GM10248 (cell line): ENCODE results near the gene SYNC.

Experiments
- CTCF ChIA-PET: fragments of 300-600 bp; sonication (Branson Sonifier 250); formaldehyde crosslinking; extraction: SDS; loops from one replicate; lab custom pipeline; 2021; ENCODE audit warnings: antibody characterized with exemption; lab: Yijun Ruan, JAX
- POLR2A ChIA-PET: fragments of 350-650 bp; sonication (Branson Sonifier 250); formaldehyde crosslinking; extraction: SDS; loops from one replicate; lab custom pipeline; 2020; ENCODE audit warnings: antibody characterized with exemption; lab: Yijun Ruan, JAX
- DNase-seq: peaks from one replicate; pipeline ENCODE4 v3.0.0; 2012; ENCODE audit errors: extremely low spot score
- CTCF ChIP-seq: IDR thresholded peaks from 2 replicates; pipeline ENCODE4 v1.5.1; 2012; ENCODE audit warnings: mild to moderate bottlenecking, low read depth; ENCODE audit errors: extremely low read depth, missing control alignments, control extremely low read depth

The SYNC gene

DNA sequence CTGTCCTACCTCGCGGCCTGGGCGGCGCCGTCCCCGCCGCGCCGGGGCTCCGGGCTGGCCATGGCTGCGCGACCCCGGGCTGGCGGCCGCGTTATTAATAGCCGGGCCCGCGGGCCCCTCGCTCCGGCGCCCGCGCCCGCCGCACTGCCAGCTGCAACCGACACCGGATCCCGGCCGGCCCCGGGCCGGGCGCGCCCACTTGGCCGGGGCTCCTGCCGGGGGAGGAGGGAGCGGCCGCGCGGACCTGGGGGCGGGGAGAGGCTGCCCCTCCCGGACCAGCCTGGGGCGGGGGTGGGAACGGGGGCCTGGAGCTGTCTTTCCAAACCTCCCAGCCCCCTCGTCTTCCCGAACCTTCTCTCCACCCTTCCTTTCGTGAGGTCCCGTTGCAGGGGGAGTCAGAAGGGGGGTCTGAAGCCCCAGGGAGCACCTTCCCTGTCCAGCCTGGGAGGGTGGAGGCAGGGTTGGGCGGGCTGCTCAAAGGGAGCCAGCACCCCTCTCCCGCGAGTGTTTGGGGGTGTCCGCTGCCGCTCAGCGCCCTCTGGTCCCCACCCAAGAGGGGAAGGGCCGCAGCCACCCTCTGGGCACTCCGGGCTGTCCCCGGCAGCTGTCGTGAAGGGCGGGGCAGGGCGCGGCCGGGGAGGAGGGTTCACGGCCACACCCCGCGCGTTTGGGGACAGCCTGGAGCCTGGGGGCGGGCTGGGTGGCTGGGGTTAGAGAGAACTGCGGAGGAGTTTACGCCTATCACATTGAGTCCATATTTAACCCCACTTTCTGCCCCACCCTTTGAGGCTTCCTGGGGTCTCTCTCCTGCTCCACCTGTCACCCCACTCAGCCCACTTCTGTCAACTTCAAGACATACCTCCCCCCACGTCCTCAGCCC lies at the start of gene SYNC:
Gene SYNC, minus strand, starts transcription at position 172 of the 880 bp plus-strand sequence. Its CDS starts 110 bp downstream, at position 62.
- peak; percentile 51 for DNase-seq
- CTCF ChIA-PET = interaction anchor here (3.8 to 5.0 kb wide), 2 partner anchors 9 to 70 kb away, joined by 24 to 29 read pairs; no protein-coding TSS in a partner anchor
- no peak for TF ChIP-seq CTCF
- POLR2A ChIA-PET = no interaction called here

- POLR2A ChIA-PET = no interaction called here
- TF ChIP-seq CTCF = no peak
- no peak for DNase-seq
- CTCF ChIA-PET = interaction anchor here (1.1 to 3.8 kb wide), 3 partner anchors 37 to 348 kb away, joined by 3 to 20 read pairs (median 3); no protein-coding TSS in a partner anchor
Observed at GRCh38 chr1:32749771-32750170, 47.2 kb upstream of the SYNC start.

- TF ChIP-seq CTCF = no peak
- CTCF ChIA-PET = interaction anchor here (1.1 to 3.8 kb wide), 3 partner anchors 37 to 348 kb away, joined by 3 to 20 read pairs (median 3); no protein-coding TSS in a partner anchor
- DNase-seq = no peak
- POLR2A ChIA-PET = no interaction called here
Observed at GRCh38 chr1:32749332-32749731, 46.8 kb upstream of the SYNC start.

DNA sequence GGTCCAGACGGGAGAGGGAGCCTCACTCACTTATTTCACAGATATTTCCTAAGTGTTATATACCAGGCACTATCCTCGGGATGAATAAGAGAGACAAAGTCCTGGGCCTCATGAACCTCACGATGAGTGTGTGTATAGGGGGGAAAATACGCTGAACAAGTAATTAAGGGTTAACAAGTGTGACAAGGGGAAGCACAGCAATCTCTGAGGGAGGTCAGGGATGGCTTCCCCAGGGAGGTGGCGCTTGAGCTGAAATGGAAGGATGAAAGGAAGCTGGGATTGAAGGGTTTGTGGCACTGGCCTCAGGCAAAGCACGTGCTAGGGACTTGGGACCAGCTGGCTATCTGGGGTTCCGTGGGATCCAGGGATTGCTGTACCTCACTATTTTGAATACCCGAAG lies 46.4 kb upstream of the SYNC start:
- no peak for DNase-seq
- POLR2A ChIA-PET = no interaction called here
- no peak for TF ChIP-seq CTCF
- CTCF ChIA-PET = interaction anchor here (1.1 to 3.8 kb wide), 3 partner anchors 36 to 347 kb away, joined by 3 to 20 read pairs (median 3); no protein-coding TSS in a partner anchor

GRCh38 chr1:32748348-32748747 lies 45.8 kb upstream of the SYNC start:
- POLR2A ChIA-PET = no interaction called here
- DNase-seq = no peak
- CTCF ChIA-PET = interaction anchor here (1.1 kb wide), 2 partner anchors 36 to 347 kb away, joined by 3 read pairs; no protein-coding TSS in a partner anchor
- no peak for TF ChIP-seq CTCF

DNA sequence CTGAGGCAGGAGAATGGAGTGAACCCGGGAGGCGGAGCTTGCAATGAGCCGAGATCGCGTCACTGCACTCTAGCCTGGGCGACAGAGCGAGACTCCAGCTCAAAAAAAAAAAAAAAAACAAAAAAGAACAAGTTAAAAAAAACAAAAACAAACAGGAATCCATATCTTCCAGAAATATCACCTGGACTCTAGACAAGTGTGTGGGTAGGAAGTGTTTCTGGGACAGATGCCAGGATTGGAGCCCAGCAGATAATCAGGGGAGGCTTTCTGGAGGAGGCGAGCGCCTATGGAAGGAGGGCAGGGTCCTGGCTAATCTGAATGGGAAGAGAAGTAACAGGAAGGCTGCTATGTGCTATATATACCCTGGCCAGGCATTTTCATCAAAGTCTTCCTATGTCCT lies 43.6 kb upstream of the SYNC start:
- ChIA-PET POLR2A (no interaction called here), CTCF (interaction anchor here (1.2 to 5.0 kb wide), 4 partner anchors 13 to 111 kb away, joined by 3 to 20 read pairs (median 4); no protein-coding TSS in a partner anchor)
- no peak for DNase-seq
- no peak for TF ChIP-seq CTCF
